Caco-2 (cell line): Measurements from ENCODE around the gene SMIM29. TPM values are rescaled to one million over a fixed set of nuclear protein-coding genes. Genes with fewer than 3 reads are reported as not detected.

ENCODE experiments used
- BruUV-seq: library from RNA; stranded (reverse); fragments of 400-500 nt; replicated peaks from 2 replicates; lab custom pipeline; 2021; lab: Mats Ljungman, UMichigan
- CTCF ChIA-PET: fragments of 300-600 bp; sonication (Branson Sonifier 250); formaldehyde crosslinking; loops from one replicate; lab custom pipeline; 2022; ENCODE audit warnings: antibody characterized with exemption; lab: Charles Lee
- POLR2A ChIA-PET: fragments of 300-600 bp; sonication (Branson Sonifier 250); formaldehyde crosslinking; loops from one replicate; lab custom pipeline; 2022; ENCODE audit warnings: antibody characterized with exemption; lab: Charles Lee
- DNase-seq, 2 experiments: peaks; one replicate each; pipeline versions ENCODE4 v3.0.0 to v3.0.0-alpha.2; 2020 to 2022
- H3K27me3 ChIP-seq: replicated peaks from 2 replicates; pipeline ENCODE4 v1.6.0; 2011; ENCODE audit warnings: low read length; ENCODE audit not compliant: control insufficient read depth, insufficient read depth
- H3K36me3 ChIP-seq: 2 replicates; pipeline ENCODE4 v1.5.1; 2011; ENCODE audit warnings: low read length; ENCODE audit not compliant: control insufficient read depth, insufficient read depth
- H3K4me1 ChIP-seq: fragments of 250-450 bp; sonication (Bioruptor Pico); 2 replicates; pipeline ENCODE4 v1.5.1; 2020; ENCODE audit warnings: mild to moderate bottlenecking
- H3K4me3 ChIP-seq: 2 replicates; pipeline ENCODE4 v1.5.1; 2011; ENCODE audit warnings: low read depth, mild to moderate bottlenecking, control low read depth, low read length
- H3K9me3 ChIP-seq: fragments of 250-450 bp; sonication (Bioruptor Pico); 2 replicates; pipeline ENCODE4 v1.5.1; 2020; ENCODE audit warnings: mild to moderate bottlenecking, moderate library complexity
- H3K27ac Mint-ChIP-seq: one replicate; pipeline ENCODE4 v1.8.0; 2022; ENCODE audit warnings: mixed read lengths; ENCODE audit not compliant: unreplicated experiment
- H3K27me3 Mint-ChIP-seq: one replicate; pipeline ENCODE4 v1.8.0; 2022; ENCODE audit warnings: mixed read lengths; ENCODE audit not compliant: insufficient read depth, unreplicated experiment
- H3K36me3 Mint-ChIP-seq: one replicate; pipeline ENCODE4 v1.8.0; 2022; ENCODE audit warnings: mild to moderate bottlenecking, mixed read lengths; ENCODE audit not compliant: insufficient read depth, unreplicated experiment
- H3K4me1 Mint-ChIP-seq: one replicate; pipeline ENCODE4 v1.8.0; 2022; ENCODE audit warnings: low read depth, mixed read lengths; ENCODE audit not compliant: unreplicated experiment
- H3K4me3 Mint-ChIP-seq: one replicate; pipeline ENCODE4 v1.8.0; 2022; ENCODE audit warnings: mild to moderate bottlenecking, moderate library complexity, mixed read lengths; ENCODE audit not compliant: unreplicated experiment
- H3K9me3 Mint-ChIP-seq: one replicate; pipeline ENCODE4 v1.8.0; 2022; ENCODE audit warnings: mixed read lengths; ENCODE audit not compliant: unreplicated experiment
- CTCF ChIP-seq, 2 experiments: fragments of 200-600 bp in 1 of 2; IDR thresholded peaks; 1 replicate in 1 of 2; 2 replicates in 1 of 2; pipeline versions ENCODE4 v1.5.1 to v1.8.0; 2011 to 2022; ENCODE audit warnings: antibody characterized with exemption in 1 of 2, control low read depth in 1 of 2, inconsistent platforms in 1 of 2, low read depth in 1 of 2, low read length in 1 of 2, mild to moderate bottlenecking in 1 of 2, moderate library complexity in 1 of 2; ENCODE audit not compliant: insufficient read depth in 1 of 2, severe bottlenecking in 1 of 2, unreplicated experiment in 1 of 2
- intact Hi-C: fragments of 100-400 bp; cut with micrococcal nuclease; formaldehyde crosslinking; loops from one replicate; pipeline ENCODE4 v1.10.0; 2022; ENCODE audit not compliant: unreplicated experiment
- total RNA-seq: library from RNA; stranded (reverse); gene quantifications from 2 replicates; pipeline ENCODE4 v1.2.3, GENCODE V29; 2022

Gene SMIM29
- total RNA-seq, 1 experiment from 2014 or later: 16.0 TPM

- POLR2A ChIA-PET: no interaction called here
- peaks cover 1% of the 10 kb centered on the region; the same call in 1 of the 2 replicates for H3K36me3 ChIP-seq
- no peak for TF ChIP-seq CTCF (IDR thresholded peaks at IDR 0.05; ENCODE audit: insufficient read depth in 1 of 2, low read depth in 1 of 2, low read length in 1 of 2, severe bottlenecking in 1 of 2, unreplicated experiment in 1 of 2)
These were observed 40.3 kb upstream of the SMIM29 start for GRCh38 chr6:34289137-34289536.

GRCh38 chr6:34288581-34288980 is 39.8 kb upstream of the SMIM29 start:
- Histone ChIP-seq H3K27me3 (no peaks in the 10 kb centered on the region), H3K4me1 (no peaks in the 10 kb centered on the region), H3K4me3 (no peak overlapping the region), H3K9me3 (no peaks in the 10 kb centered on the region), H3K36me3 (peaks cover 1% of the 10 kb centered on the region; the same call in 1 of the 2 replicates)
- no peak for TF ChIP-seq CTCF (IDR thresholded peaks at IDR 0.05; ENCODE audit: insufficient read depth in 1 of 2, low read depth in 1 of 2, low read length in 1 of 2, severe bottlenecking in 1 of 2, unreplicated experiment in 1 of 2)
- intact Hi-C loops: no loop called here
- Mint-ChIP-seq H3K4me3 (no peak overlapping the region), H3K27me3 (no peaks in the 10 kb centered on the region), H3K36me3 (peaks cover 18% of the 10 kb centered on the region), H3K27ac (no peak overlapping the region), H3K9me3 (no peaks in the 10 kb centered on the region), H3K4me1 (no peaks in the 10 kb centered on the region)
- ChIA-PET CTCF (no interaction called here), POLR2A (interaction anchor here (0.5 kb wide), 1 partner anchor 52 kb away, joined by 5 read pairs; the partner anchor contains the start of gene HMGA1)
- DNase-seq: no peak
- no TSS peak for BruUV-seq

More at GRCh38 chr6:34289137-34289536, 40.3 kb upstream of the SMIM29 start:
- H3K27me3 ChIP-seq: no peaks in the 10 kb centered on the region
- H3K4me3 Mint-ChIP-seq: no peak overlapping the region
- peaks cover 21% of the 10 kb centered on the region for H3K36me3 Mint-ChIP-seq
- no peaks in the 10 kb centered on the region for H3K27me3 Mint-ChIP-seq
- no TSS peak for BruUV-seq
- intact Hi-C loops: no loop called here
- no peak overlapping the region for H3K4me3 ChIP-seq
- H3K9me3 Mint-ChIP-seq: no peaks in the 10 kb centered on the region
- H3K4me1 ChIP-seq: no peaks in the 10 kb centered on the region
- no peak for DNase-seq
- H3K4me1 Mint-ChIP-seq: no peaks in the 10 kb centered on the region
- CTCF ChIA-PET: no interaction called here
- H3K27ac Mint-ChIP-seq: no peak overlapping the region
- H3K9me3 ChIP-seq: no peaks in the 10 kb centered on the region

- H3K4me3 Mint-ChIP-seq: no peak overlapping the region
- intact Hi-C loops: no loop called here
- TF ChIP-seq CTCF (IDR thresholded peaks at IDR 0.05; ENCODE audit: insufficient read depth in 1 of 2, low read depth in 1 of 2, low read length in 1 of 2, severe bottlenecking in 1 of 2, unreplicated experiment in 1 of 2): no peak
These were observed 36.8 kb upstream of the SMIM29 start for GRCh38 chr6:34285448-34286164.

More at GRCh38 chr6:34285448-34286164, 36.8 kb upstream of the SMIM29 start:
- Histone ChIP-seq H3K4me3 (no peak overlapping the region), H3K27me3 (no peaks in the 10 kb centered on the region), H3K9me3 (no peaks in the 10 kb centered on the region), H3K36me3 (no peaks in the 10 kb centered on the region; the same call in 1 of the 2 replicates), H3K4me1 (no peaks in the 10 kb centered on the region)
- Mint-ChIP-seq H3K9me3 (no peaks in the 10 kb centered on the region), H3K36me3 (peaks cover 8% of the 10 kb centered on the region), H3K4me1 (no peaks in the 10 kb centered on the region), H3K27ac (no peak overlapping the region), H3K27me3 (no peaks in the 10 kb centered on the region)
- ChIA-PET POLR2A (no interaction called here), CTCF (no interaction called here)
- BruUV-seq: no TSS peak
- no peak for DNase-seq
